GM18519 (cell line): ENCODE data around the gene TACC3.

Experiments used
- ATAC-seq: cut with Tn5 transposase; IDR thresholded peaks from one replicate; pipeline ENCODE4 v1.9.1; 2021; ENCODE audit warnings: mild to moderate bottlenecking, moderate library complexity; ENCODE audit not compliant: unreplicated experiment, low FRiP score

TACC3 gene

GRCh38 chr4:1756893-1757779 is 35.8 kb downstream of the TACC3 start:
- ATAC-seq = no peak

- ATAC-seq = no peak
Observed at GRCh38 chr4:1757836-1758235, 36.5 kb downstream of the TACC3 start.

GRCh38 chr4:1758306-1759121 is 37.2 kb downstream of the TACC3 start:
- ATAC-seq = no peak

- ATAC-seq = no peak
Observed at GRCh38 chr4:1759170-1759817, 38.0 kb downstream of the TACC3 start.

- no peak for ATAC-seq
Observed at GRCh38 chr4:1759818-1760223, 38.5 kb downstream of the TACC3 start.

- ATAC-seq = no peak
Observed at GRCh38 chr4:1760521-1761071, 39.3 kb downstream of the TACC3 start.

- no peak for ATAC-seq
Observed at GRCh38 chr4:1761130-1761689, 39.9 kb downstream of the TACC3 start.

- no peak for ATAC-seq
Observed at GRCh38 chr4:1762264-1763010, 41.1 kb downstream of the TACC3 start.

GRCh38 chr4:1763070-1763549 is 41.8 kb downstream of the TACC3 start:
- no peak for ATAC-seq

GRCh38 chr4:1763550-1764080 is 42.3 kb downstream of the TACC3 start:
- ATAC-seq = no peak

GRCh38 chr4:1764670-1765069 is 43.3 kb downstream of the TACC3 start:
- no peak for ATAC-seq

GRCh38 chr4:1765409-1766072 is 44.2 kb downstream of the TACC3 start:
- no peak for ATAC-seq

GRCh38 chr4:1766106-1767060 is 45.1 kb downstream of the TACC3 start:
- ATAC-seq = no peak

GRCh38 chr4:1767061-1767769 is 45.9 kb downstream of the TACC3 start:
- no peak for ATAC-seq

- no peak for ATAC-seq
Observed at GRCh38 chr4:1767770-1768366, 46.5 kb downstream of the TACC3 start.

- no peak for ATAC-seq
Observed at GRCh38 chr4:1768367-1769034, 47.2 kb downstream of the TACC3 start.
